HAP-1 (cell line): ENCODE measurements around the gene NTNG1.

Source experiments
- DNase-seq, 2 experiments: peaks; one replicate each; pipeline ENCODE4 v3.0.0-alpha.2; 2016 to 2020; ENCODE audit warnings: low spot score in 2 of 2
- H3K27me3 ChIP-seq: fragments of 250-450 bp; sonication (Bioruptor Pico); 2 replicates; pipeline ENCODE4 v1.5.1; 2020; ENCODE audit warnings: low read depth, mild to moderate bottlenecking, moderate library complexity
- H3K36me3 ChIP-seq: fragments of 250-450 bp; sonication (Bioruptor Pico); replicated peaks from 2 replicates; pipeline ENCODE4 v1.5.1; 2020; ENCODE audit warnings: mild to moderate bottlenecking
- H3K4me1 ChIP-seq: fragments of 250-450 bp; sonication (Bioruptor Pico); 2 replicates; pipeline ENCODE4 v1.5.1; 2020; ENCODE audit warnings: mild to moderate bottlenecking
- H3K4me3 ChIP-seq: fragments of 250-450 bp; sonication (Bioruptor Pico); 2 replicates; pipeline ENCODE4 v1.5.1; 2020; ENCODE audit warnings: mild to moderate bottlenecking, moderate library complexity
- H3K9me3 ChIP-seq: fragments of 250-450 bp; sonication (Bioruptor Pico); 2 replicates; pipeline ENCODE4 v1.5.1; 2020; ENCODE audit warnings: mild to moderate bottlenecking, moderate library complexity
- in situ Hi-C: fragments of 300-500 bp; cut with MboI; formaldehyde crosslinking; loops from 3 replicates; pipeline ENCODE4 v1.14.3; 2020; ENCODE audit warnings: low sequenced_read_pairs, inconsistent platforms, mixed read lengths

The NTNG1 gene

GRCh38 chr1:107244709-107245500 lies 104.1 kb downstream of the NTNG1 start:
- in situ Hi-C loops = no loop called here
- DNase-seq = no peak

GRCh38 chr1:107246775-107247345 lies 106.0 kb downstream of the NTNG1 start:
- no peaks in the 10 kb centered on the region for H3K36me3 ChIP-seq
- H3K9me3 ChIP-seq = no peaks in the 10 kb centered on the region
- DNase-seq = no peak
- in situ Hi-C loops = no loop called here
- no peak overlapping the region for H3K4me3 ChIP-seq
- no peaks in the 10 kb centered on the region for H3K27me3 ChIP-seq
- H3K4me1 ChIP-seq = no peaks in the 10 kb centered on the region

More at GRCh38 chr1:107244709-107245500, 104.1 kb downstream of the NTNG1 start:
- H3K4me1 ChIP-seq = no peaks in the 10 kb centered on the region
- no peaks in the 10 kb centered on the region for H3K9me3 ChIP-seq
- no peak overlapping the region for H3K4me3 ChIP-seq
- no peaks in the 10 kb centered on the region for H3K27me3 ChIP-seq
- H3K36me3 ChIP-seq = no peaks in the 10 kb centered on the region

GRCh38 chr1:107247679-107248078 lies 106.8 kb downstream of the NTNG1 start:
- no peak for DNase-seq
- no peak overlapping the region for H3K4me3 ChIP-seq
- no peaks in the 10 kb centered on the region for H3K27me3 ChIP-seq
- in situ Hi-C loops = no loop called here
- no peaks in the 10 kb centered on the region for H3K9me3 ChIP-seq
- no peaks in the 10 kb centered on the region for H3K36me3 ChIP-seq
- H3K4me1 ChIP-seq = no peaks in the 10 kb centered on the region

DNA sequence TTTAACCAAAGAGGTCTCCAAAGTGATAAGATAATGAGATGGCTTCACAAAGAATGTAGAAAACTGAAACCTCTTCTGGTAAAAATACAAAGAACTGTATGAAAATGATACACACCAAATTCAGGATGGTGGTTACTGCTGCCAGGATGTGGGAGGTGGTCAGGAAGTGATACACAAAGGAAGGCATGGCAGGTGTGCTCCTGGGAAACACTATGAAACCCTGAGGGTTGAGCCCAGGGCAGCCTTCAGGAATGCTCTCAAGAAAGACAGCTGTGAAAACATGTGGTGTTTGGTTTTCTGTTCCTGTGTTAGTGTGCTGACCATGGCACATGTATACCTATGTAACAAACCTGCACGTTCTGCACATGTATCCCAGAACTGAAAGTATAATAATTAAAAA lies 109.3 kb downstream of the NTNG1 start:
- Histone ChIP-seq H3K36me3 (no peaks in the 10 kb centered on the region), H3K27me3 (no peaks in the 10 kb centered on the region), H3K9me3 (no peaks in the 10 kb centered on the region), H3K4me3 (no peak overlapping the region), H3K4me1 (no peaks in the 10 kb centered on the region)
- DNase-seq = no peak
- in situ Hi-C loops = no loop called here

DNA sequence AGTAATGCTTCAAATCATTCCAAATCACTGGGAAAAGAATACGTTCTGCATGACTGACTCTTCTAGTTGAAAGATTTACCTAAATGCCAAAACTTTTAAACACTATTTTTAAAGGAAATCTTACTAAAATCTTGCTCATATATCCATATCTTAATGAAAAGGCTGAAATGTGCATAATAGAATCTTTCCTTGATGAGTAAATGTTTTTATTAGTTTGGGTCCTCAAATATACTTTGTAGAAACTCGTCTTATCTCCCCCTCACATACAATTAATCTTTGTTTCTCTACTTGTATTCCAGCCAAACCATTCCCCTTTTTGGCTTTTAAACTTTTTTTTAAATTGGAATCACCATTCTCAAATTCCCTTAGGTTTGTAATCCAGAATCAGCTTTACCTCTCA lies 110.2 kb downstream of the NTNG1 start:
- in situ Hi-C loops = no loop called here
- no peaks in the 10 kb centered on the region for H3K4me1 ChIP-seq
- H3K9me3 ChIP-seq = no peaks in the 10 kb centered on the region

GRCh38 chr1:107251839-107252238 lies 111.0 kb downstream of the NTNG1 start:
- H3K27me3 ChIP-seq = no peaks in the 10 kb centered on the region
- H3K36me3 ChIP-seq = no peaks in the 10 kb centered on the region
- DNase-seq = no peak
- in situ Hi-C loops = no loop called here
- H3K9me3 ChIP-seq = no peaks in the 10 kb centered on the region
- no peaks in the 10 kb centered on the region for H3K4me1 ChIP-seq
- no peak overlapping the region for H3K4me3 ChIP-seq

More for the DNA sequence above, 110.2 kb downstream of the NTNG1 start:
- Histone ChIP-seq H3K27me3 (no peaks in the 10 kb centered on the region), H3K4me3 (no peak overlapping the region), H3K36me3 (no peaks in the 10 kb centered on the region)
- DNase-seq = no peak

- DNase-seq = no peak
- no peaks in the 10 kb centered on the region for H3K4me1 ChIP-seq
- H3K27me3 ChIP-seq = no peaks in the 10 kb centered on the region
- H3K4me3 ChIP-seq = no peak overlapping the region
- in situ Hi-C loops = no loop called here
- no peaks in the 10 kb centered on the region for H3K9me3 ChIP-seq
- H3K36me3 ChIP-seq = no peaks in the 10 kb centered on the region
Measured at GRCh38 chr1:107252271-107252670, 111.4 kb downstream of the NTNG1 start.

DNA sequence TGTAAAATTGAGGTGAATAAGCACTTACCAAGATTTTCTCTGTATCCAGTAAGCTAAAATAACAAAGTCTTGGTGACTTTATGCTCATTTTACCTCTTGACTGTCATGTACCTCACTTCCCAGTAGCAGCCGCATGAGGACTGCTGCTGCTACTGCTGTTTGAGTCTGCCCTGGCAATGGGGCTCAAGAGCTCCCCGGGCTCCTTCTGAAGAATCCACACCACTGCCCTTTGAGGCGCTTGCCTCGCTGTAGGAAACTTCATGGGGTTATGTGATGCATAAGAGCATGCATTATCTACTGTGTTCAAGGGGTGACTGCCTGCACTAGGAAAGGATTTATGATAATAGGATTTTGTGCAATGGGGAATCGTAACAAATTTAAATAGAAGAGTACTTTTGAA lies 113.5 kb downstream of the NTNG1 start:
- no peaks in the 10 kb centered on the region for H3K27me3 ChIP-seq
- no peaks in the 10 kb centered on the region for H3K36me3 ChIP-seq
- H3K9me3 ChIP-seq = no peaks in the 10 kb centered on the region
- H3K4me1 ChIP-seq = no peaks in the 10 kb centered on the region
- no peak for DNase-seq
- in situ Hi-C loops = no loop called here
- no peak overlapping the region for H3K4me3 ChIP-seq

DNA sequence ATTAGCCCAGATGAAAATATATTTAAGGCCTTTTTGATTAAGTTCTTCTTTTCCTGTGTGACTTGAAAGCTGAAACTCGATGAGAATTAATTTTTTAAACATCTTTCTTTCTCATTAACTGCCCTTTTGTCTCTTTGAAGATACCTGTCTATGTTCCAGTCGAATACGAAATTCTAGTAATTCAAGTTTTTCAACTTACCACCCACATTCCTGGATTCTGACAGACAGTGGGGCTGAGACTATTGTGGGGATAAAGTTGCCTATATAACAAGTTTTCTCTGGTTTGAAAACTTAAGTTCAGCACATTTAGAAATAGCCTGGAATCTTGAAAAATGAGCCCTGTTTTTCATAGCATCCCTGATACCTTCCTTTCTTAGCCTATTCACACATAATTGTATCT lies 114.6 kb downstream of the NTNG1 start:
- H3K4me3 ChIP-seq = no peak overlapping the region
- no peak for DNase-seq
- H3K36me3 ChIP-seq = no peaks in the 10 kb centered on the region
- no peaks in the 10 kb centered on the region for H3K9me3 ChIP-seq
- H3K27me3 ChIP-seq = no peaks in the 10 kb centered on the region
- in situ Hi-C loops = no loop called here
- no peaks in the 10 kb centered on the region for H3K4me1 ChIP-seq

GRCh38 chr1:107262467-107263286 lies 121.8 kb downstream of the NTNG1 start:
- Histone ChIP-seq H3K4me1 (no peaks in the 10 kb centered on the region), H3K9me3 (no peaks in the 10 kb centered on the region), H3K36me3 (no peaks in the 10 kb centered on the region), H3K27me3 (no peaks in the 10 kb centered on the region), H3K4me3 (no peak overlapping the region)
- no peak for DNase-seq
- in situ Hi-C loops = no loop called here

- in situ Hi-C loops = no loop called here
- Histone ChIP-seq H3K4me3 (no peak overlapping the region), H3K27me3 (no peaks in the 10 kb centered on the region), H3K9me3 (no peaks in the 10 kb centered on the region), H3K36me3 (no peaks in the 10 kb centered on the region), H3K4me1 (no peaks in the 10 kb centered on the region)
- no peak for DNase-seq
Measured at GRCh38 chr1:107263291-107263915, 122.6 kb downstream of the NTNG1 start.

DNA sequence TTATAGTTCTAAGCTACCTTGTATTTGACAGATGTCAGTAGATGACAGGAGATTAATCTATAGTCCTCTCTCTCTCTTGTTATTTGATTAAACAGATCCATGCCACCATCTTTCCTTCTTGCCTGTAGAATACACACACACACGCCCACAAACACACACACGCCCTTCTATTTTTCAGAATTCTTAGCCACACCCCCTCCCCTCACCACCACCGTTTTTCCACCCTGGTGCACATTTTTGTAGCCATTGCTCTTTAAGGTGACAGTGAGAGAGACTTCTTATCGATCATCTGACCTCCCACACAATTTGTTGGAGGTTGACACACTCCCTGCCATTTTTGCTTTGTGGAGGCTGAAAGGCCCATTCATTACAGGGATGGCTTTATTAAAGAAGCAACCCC lies 123.2 kb downstream of the NTNG1 start:
- H3K27me3 ChIP-seq = no peaks in the 10 kb centered on the region
- no peak overlapping the region for H3K4me3 ChIP-seq
- in situ Hi-C loops = no loop called here
- DNase-seq = no peak
- H3K4me1 ChIP-seq = no peaks in the 10 kb centered on the region
- H3K9me3 ChIP-seq = no peaks in the 10 kb centered on the region
- no peaks in the 10 kb centered on the region for H3K36me3 ChIP-seq

DNA sequence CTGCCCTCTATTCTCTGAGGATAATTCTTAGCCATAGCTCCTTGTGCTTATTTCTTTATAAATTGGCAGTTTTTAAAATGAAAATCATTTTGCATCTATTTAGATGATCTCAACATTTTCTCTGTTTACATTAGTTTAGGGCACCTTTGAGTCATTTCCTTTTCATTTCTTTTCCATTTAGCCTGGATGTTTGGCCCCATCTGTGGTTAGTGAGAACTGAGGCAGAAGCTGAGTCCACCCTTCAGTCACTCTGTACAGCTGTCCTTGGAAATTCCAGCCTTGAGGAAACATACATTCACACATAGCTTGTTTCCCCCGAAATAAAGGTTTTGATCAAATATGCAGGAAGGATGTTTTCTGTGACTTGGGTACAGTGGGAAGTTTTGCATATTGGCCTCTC lies 123.7 kb downstream of the NTNG1 start:
- no peaks in the 10 kb centered on the region for H3K27me3 ChIP-seq
- no peaks in the 10 kb centered on the region for H3K36me3 ChIP-seq
- in situ Hi-C loops = no loop called here
- H3K4me1 ChIP-seq = no peaks in the 10 kb centered on the region
- H3K4me3 ChIP-seq = no peak overlapping the region
- no peaks in the 10 kb centered on the region for H3K9me3 ChIP-seq
- no peak for DNase-seq

- in situ Hi-C loops = no loop called here
- no peak overlapping the region for H3K4me3 ChIP-seq
- DNase-seq = no peak
- H3K9me3 ChIP-seq = no peaks in the 10 kb centered on the region
- no peaks in the 10 kb centered on the region for H3K36me3 ChIP-seq
- no peaks in the 10 kb centered on the region for H3K27me3 ChIP-seq
- no peaks in the 10 kb centered on the region for H3K4me1 ChIP-seq
Measured at GRCh38 chr1:107267489-107267888, 126.7 kb downstream of the NTNG1 start.
